HG02763 (cell line): ENCODE data around the gene RHOV.

ENCODE experiments used
- ATAC-seq: cut with Tn5 transposase; IDR thresholded peaks from one replicate; pipeline ENCODE4 v1.9.1; 2021; ENCODE audit warnings: mild to moderate bottlenecking, moderate library complexity; ENCODE audit not compliant: unreplicated experiment

Gene RHOV

DNA sequence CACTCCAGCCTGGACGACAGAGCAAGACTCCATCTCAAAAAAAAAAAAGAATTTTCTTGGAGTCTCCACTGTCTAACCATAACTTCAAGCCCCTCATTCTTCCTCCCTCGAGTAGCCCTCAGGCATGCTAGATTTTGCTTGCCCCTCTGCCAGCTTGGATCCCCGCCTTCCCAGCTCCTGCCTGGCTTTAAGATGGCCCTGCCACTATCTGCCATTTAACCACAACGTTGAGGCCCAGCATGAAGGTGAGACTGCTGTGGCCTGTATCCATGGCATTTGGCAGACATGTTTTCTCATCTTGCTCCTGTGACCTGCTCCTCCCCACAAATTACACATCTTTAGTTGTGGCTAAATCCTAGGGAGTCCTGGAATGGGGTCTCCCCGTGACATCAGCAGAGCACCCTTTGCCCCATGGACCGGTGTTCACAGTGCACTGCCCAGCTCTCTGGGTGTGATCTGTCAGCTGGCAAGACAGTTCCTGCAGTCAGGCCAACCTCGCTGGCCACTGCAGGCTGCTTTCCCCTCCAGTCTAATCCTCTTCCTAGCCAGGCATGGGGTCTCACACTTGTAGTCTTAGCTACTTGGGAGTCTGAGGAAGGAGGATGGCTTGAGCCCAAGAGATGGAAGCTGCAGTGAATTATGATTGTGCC is 30.6 kb upstream of the RHOV start:
- ATAC-seq: no peak

DNA sequence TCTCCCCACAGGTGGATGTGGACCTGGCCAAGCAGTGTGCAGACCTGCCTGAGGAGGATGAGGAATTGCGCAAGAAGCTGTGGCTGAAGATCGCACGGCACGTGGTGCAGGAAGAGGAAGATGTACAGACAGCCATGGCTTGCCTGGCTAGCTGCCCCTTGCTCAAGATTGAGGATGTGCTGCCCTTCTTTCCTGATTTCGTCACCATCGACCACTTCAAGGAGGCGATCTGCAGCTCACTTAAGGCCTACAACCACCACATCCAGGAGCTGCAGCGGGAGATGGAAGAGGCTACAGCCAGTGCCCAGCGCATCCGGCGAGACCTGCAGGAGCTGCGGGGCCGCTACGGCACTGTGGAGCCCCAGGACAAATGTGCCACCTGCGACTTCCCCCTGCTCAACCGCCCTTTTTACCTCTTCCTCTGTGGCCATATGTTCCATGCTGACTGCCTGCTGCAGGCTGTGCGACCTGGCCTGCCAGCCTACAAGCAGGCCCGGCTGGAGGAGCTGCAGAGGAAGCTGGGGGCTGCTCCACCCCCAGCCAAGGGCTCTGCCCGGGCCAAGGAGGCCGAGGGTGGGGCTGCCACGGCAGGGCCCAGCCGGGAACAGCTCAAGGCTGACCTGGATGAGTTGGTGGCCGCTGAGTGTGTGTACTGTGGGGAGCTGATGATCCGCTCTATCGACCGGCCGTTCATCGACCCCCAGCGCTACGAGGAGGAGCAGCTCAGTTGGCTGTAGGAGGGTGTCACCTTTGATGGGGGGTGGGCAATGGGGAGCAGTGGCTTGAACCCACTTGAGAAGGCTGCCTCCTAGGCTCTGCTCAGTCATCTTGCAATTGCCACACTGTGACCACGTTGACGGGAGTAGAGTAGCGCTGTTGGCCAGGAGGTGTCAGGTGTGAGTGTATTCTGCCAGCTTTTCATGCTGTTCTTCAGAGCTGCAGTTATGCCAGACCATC is 28.8 kb upstream of the RHOV start:
- ATAC-seq: no peak

DNA sequence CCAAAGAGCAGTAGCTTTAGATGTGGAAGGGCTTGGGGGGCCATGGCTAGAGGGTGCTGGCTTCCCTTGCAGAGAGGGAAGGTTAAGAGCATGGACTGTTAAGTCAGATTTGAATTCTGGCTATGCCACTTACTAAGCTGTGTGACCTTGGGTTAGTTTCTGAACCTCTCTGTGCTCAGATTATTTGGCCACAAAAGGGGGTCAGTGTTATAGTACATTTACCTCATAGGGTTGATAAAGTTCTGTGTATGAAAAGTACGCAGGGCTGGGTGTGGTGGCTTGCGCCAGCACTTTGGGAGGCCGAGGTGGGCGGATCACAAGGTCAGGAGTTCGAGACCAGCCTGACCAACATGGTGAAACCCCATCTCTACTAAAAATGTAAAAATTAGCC is 27.0 kb upstream of the RHOV start:
- ATAC-seq: no peak

DNA sequence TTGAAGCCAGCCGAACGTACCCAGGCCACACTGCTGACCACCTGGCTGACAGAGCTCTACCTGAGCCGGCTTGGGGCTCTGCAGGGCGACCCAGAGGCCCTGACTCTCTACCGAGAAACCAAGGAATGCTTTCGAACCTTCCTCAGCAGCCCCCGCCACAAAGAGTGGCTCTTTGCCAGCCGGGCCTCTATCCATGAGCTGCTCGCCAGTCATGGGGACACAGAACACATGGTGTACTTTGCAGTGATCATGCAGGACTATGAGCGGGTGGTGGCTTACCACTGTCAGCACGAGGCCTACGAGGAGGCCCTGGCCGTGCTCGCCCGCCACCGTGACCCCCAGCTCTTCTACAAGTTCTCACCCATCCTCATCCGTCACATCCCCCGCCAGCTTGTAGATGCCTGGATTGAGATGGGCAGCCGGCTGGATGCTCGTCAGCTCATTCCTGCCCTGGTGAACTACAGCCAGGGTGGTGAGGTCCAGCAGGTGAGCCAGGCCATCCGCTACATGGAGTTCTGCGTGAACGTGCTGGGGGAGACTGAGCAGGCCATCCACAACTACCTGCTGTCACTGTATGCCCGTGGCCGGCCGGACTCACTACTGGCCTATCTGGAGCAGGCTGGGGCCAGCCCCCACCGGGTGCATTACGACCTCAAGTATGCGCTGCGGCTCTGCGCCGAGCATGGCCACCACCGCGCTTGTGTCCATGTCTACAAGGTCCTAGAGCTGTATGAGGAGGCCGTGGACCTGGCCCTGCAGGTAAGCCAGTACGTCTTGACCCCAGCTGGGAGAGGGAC is 26.4 kb upstream of the RHOV start:
- ATAC-seq: no peak

DNA sequence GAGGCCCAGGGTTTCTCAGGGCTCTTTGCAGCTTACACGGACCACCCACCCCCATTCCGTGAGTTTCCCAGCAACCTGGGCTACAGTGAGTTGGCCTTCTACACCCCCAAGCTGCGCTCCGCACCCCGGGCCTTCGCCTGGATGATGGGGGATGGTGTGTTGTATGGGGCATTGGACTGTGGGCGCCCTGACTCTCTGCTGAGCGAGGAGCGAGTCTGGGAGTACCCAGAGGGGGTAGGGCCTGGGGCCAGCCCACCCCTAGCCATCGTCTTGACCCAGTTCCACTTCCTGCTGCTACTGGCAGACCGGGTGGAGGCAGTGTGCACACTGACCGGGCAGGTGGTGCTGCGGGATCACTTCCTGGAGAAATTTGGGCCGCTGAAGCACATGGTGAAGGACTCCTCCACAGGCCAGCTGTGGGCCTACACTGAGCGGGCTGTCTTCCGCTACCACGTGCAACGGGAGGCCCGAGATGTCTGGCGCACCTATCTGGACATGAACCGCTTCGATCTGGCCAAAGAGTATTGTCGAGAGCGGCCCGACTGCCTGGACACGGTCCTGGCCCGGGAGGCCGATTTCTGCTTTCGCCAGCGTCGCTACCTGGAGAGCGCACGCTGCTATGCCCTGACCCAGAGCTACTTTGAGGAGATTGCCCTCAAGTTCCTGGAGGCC is 25.6 kb upstream of the RHOV start:
- ATAC-seq: no peak

DNA sequence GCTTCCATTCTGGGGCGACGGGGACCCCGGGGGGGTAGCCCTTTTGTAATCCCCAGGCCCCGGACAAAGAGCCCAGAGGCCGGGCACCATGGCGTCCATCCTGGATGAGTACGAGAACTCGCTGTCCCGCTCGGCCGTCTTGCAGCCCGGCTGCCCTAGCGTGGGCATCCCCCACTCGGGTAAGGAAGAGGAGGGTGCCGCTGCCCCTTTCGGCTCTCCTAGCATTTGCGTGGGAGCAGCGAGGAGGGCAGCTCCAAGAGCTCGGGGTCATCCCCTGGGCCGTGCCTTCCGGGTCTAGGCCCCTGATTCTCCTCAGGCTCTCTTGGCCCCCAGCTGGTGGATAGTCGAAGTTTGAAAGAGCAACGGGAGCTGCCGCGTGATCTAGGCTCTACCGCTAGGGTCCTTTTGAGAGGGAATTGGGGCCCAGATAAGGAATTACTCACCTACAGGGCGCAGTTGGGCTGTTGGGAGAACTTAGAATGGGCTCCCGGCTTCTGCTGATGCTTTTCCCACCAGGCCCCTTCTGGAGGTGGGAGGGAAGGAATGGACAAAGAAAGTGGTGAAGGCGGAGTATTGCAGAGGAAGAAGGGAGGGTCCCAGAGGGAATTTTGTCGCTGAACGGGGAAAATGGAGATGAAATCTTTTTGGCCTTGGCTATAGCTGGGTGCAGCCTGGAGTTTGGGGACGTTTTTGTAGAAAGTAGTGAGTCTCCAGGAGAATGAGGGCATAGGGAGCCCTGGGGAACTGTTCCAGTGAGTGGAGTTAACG is 20.8 kb upstream of the RHOV start:
- ATAC-seq: no peak

DNA sequence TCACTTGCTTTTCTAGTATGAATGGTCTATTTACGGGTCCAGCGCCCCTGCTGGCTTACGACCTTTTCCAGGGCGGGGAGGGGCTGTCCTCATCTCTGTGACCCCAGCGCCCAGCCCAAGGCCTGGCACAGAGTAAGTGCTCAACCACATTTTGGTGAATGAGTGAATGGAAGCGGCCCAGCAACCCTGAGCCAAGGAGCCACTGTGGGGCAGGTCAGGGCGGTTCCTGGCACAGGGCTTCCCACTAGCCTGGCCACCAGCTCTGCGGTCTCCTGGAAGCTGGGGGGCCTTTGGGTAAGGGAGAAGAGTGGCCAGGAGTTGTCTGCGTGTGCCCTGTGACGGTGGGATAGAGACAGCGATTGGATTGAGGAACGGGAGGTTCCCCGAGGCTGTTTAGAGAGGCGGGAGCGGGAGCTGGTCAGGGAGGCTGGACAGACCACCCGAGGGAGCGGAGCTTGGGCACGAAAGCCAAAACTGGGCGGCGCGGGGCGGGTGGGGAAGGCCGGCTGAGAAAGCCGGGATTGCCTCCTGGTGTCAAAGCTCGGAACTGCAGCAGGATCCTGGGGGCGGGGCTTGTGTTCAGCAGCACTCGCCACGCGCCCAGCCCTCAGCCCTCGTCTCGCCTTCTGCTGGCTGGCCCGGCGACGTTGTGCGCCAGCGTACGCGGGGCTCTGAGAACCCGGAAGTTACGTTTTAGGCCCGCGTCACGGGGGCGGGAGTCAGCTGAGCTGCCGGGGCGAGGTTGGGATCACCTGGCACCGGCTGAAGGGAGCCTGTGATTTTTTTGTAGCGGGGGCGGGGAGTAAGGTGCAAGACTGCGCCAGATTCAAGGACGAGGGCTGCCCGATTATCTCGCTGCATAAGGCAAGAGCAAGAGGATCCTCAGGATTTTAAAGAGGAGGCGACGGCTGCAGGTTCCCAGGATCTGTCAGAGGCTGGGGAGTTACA is 20.0 kb upstream of the RHOV start, which contains the start of gene VPS18:
VPS18 (plus strand) TSS at position 718 of the 948 bp plus-strand sequence. CDS start 319 bp downstream, outside the sequence.
- peak; percentile 88 for ATAC-seq

DNA sequence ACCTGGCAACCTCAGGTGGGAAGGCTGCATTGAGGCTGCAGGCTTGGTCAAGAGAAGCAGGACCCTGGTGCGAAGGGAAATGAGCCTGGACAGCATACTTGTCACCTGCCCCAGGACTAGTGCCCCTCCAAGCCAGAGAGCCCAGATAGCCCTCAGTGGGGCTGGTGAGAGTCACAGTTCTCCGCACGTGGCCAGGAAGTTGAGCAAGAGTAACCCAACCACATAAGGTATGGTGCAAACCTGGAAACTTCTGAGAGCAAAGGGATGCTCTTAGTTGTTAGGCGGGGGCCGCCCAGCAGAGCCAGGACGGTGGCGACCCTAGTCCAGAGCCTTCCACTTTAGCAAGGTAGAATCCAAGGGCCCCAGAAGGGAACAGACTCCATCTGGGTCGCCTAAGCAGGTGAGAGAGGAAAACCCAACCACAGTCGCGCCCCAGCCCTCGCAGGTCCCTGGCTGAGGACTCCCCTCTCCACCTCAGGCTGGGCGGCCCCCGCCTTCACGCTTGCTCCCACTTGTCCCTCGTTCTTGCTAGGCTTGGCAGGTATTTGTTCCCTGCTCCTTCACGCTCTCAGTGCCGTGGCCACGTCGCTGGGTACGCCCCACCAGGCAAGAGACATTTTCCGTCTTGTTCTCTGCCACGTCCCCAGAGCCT is 19.1 kb upstream of the RHOV start:
- ATAC-seq: no peak

DNA sequence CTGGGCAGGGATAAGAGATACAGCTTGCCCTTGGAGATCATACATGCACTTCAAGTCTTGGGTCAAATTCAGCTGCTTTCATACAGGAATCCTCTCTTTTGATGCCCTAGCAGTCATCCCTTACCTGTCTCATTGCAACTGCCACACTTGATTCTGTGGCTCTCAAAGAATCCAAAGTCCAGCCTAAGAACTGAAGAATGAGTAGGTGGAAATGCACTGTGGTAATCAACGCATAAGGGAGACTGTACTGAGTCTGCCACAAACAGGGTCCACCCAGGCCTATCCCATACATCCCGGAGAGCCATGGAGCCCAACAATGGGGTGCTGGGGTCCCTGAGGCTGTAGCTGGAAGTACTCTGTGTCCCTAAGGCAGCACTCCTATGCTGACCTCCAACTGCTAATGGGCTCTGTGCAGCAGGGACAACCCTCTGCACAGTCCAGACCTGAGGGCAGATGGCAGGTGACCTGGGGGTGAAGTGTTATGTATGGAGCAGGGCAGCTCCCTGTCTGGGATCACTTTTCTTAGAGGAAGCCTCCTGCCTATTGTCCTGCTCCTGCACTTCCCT is 18.5 kb upstream of the RHOV start:
- ATAC-seq: no peak

DNA sequence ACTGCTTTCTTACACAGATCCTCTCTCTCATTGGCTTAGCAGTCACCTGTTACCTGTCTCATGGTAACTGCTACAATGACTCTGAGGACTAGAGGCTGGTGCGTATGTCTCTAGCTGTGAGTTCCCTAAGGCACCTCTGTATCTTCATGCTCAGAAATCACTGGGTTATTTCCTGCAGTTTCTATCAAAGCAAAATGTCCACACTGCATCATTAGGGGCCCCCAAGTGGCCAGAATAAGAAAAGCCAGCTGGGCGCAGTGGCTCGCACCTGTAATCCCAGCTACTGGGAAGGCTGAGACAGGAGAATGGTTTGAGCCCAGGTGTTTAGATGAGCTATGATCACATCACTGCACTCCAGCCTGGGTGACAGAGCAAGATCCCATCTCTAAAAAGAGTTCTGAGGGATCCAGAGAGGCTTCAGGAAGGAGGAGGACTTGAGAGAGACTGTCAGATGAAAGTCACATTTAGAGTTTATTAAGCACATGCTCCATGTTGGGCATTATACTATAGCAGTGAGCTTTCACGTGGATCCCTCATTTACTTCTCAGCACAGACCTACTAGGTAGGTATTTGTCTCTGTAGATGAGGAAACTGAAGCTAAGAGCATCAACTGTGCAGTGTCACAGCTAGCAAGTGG is 17.9 kb upstream of the RHOV start:
- ATAC-seq: no peak

DNA sequence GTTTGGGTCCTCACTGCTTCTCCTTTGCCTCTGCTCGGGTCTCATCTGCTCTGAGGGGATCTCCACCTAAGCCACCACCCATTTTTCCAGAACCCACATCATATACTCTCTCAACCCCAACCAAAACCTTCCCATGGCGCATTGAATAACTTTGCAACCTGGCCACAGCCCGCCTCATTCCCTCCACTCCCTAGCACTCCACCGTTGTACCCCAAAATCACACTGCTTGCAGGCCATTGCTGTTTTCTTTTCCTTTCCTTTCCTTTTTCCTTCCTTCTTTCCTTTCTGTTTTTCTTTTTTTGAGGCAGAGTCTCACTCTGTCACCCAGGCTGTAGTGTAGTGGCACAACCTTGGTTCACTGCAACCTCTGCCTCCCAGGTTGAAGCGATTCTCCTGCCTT is 17.1 kb upstream of the RHOV start:
- ATAC-seq: no peak

DNA sequence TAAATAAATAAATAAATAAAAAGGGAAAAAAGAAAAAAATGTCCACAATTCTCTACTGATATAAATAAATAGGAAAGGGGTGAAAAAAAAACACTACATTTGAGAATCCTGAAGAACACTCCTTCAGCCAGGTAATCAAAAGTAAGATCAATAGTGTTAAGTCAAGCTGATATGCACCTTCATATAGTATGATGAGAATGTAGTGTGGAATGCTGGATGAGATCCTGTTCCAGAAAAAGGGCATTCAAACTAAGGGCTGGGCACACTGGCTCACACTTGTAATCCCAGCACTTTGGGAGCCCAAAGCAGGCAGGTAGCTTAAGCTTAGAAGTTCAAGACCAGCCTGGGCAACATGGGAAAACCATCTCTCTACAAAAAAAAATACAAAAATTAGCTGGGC is 15.1 kb upstream of the RHOV start:
- ATAC-seq: no peak

DNA sequence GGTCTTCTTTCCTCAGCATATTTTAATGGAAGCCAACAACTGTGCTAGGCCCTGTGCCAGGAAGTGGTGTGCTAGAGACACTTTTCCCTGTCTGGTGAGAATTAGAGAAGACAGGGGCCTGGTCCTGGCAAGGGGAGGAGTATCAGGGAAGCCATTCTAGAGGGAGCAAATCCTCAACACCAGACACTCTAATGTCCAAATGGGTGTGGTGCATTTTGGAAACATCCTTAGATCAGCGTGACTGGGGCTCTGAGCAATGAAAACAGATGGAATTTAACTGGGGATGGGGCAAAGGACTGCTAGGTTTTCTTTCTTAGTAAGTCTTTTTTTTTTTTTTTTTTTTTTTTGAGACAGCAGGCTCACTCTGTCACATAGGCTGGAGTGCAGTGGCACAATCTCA is 12.6 kb upstream of the RHOV start:
- no peak for ATAC-seq

DNA sequence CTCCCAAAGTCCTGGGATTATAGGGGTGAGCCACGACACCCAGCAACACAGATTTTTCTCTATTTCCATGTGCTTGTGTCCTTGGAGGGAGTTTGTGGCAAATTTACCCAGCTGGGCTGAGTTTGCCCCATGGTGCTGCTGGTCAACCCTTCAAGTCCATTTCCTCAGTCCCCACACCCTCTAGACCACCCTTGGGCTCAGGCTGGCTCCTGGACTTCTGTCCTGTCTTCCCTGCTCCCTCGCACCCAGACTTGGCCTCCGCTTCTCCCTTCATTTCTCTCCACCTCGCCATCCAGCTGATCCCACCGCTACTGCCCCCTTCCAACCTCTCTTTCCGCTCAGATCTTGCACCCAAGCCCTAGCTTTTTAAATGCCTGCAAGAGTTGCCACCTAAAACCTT is 7.3 kb upstream of the RHOV start:
- ATAC-seq: no peak

DNA sequence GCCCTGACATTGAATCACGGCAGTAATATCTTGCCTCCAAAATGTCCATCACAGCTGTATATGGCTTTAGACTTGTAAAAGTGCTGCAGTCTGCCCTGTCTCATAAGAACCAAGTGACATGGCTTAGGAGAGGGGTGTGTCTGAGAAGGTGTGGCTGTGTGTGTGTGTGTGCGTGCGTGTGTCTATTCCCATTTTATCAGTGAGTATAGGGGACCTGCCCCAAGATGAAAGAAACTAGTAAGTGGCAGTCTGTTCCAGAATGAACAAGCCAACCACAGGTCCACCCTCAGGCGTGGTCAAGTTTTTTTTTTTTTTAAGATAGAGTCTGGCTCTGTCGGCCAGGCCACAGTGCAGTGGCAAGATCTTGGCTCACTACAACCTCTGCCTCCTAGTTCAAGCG is 5.6 kb upstream of the RHOV start:
- no peak for ATAC-seq

DNA sequence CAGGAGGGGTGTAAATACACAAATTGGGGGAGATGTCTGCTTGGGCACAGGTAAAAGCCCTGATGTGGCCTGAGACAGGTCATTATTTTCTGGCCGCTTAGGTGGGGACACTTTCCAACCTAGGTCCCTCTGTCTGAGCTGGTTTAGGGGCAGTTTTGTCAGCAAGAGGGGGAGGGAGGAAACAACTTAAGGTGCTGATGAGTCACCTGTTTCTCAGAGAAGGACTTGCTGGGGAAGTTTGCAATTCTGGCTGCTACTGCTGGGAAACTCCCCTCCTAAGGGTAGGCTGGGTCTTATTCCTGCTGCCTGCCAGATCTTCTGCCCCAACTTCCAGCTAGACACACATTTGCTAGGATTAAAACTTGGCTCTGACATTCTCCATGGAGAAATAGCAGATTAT is 4.8 kb upstream of the RHOV start:
- no peak for ATAC-seq

DNA sequence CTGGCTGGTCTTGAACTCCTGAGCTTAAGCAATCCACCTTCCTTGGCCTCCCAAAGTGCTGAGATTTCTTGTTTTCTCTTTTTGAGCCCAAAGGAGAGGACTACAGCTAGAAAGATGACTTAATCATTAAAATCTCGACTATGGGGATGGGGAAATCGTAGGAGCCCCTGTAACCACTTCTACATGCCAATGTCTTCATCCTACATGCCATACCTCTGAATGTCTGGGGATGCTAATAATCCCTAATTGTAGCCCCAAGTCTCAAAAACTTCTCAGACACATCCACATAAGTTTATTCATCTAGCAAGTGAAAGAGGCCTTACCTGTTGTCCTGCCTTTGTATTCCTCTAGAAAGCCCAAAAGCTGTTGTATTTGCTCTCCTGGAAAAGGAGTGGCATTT is 3.7 kb upstream of the RHOV start:
- no peak for ATAC-seq
